C4-2B (cell line): ENCODE data around the gene ADAMTS13.
"Not testable (repeated sequence)": the region's sequence is repeated elsewhere in the genome, so short reads cannot be mapped to it uniquely, and the experiment has no call there.

Experiments used
- H3K27ac ChIP-seq: fragments of 450-650 bp; 2 replicates; pipeline ENCODE4 v1.5.1; 2017
- CTCF ChIP-seq: fragments of 450-650 bp; conservative IDR thresholded peaks from 2 replicates; pipeline ENCODE4 v1.5.1; 2017; ENCODE audit warnings: mild to moderate bottlenecking
- ZFX ChIP-seq: fragments of 450-650 bp; IDR thresholded peaks from 2 replicates; pipeline ENCODE4 v1.6.1; 2017

ADAMTS13 gene

GRCh38 chr9:133421615-133422542, at the start of gene ADAMTS13:
ADAMTS13 (plus strand) TSS chr9:133422367; CDS start chr9:133422444, 77 bp downstream.
- no peak within 1 kb of the TSS; the same call in 1 of the 2 replicates for H3K27ac ChIP-seq

GRCh38 chr9:133374612-133375115, 47.5 kb upstream of the ADAMTS13 start:
- H3K27ac ChIP-seq: peak overlapping the region; percentile 94

More at GRCh38 chr9:133421615-133422542, at the start of gene ADAMTS13:
- TF ChIP-seq CTCF (no peak), ZFX (no peak)

GRCh38 chr9:133375116-133375723, 46.9 kb upstream of the ADAMTS13 start:
- H3K27ac ChIP-seq: peak overlapping the region; percentile 94
- TF ChIP-seq CTCF (no peak), ZFX (no peak)

More at GRCh38 chr9:133374612-133375115, 47.5 kb upstream of the ADAMTS13 start:
- TF ChIP-seq ZFX (no peak), CTCF (no peak)

GRCh38 chr9:133375724-133376654, 46.2 kb upstream of the ADAMTS13 start, which contains the start of the genes STKLD1 and SURF4:
STKLD1 (plus strand) TSS chr9:133376366; CDS start chr9:133376474, 108 bp downstream.
SURF4 (minus strand) TSS chr9:133376060; CDS start chr9:133375969, 91 bp downstream.
- H3K27ac ChIP-seq: peak within 1 kb of the TSS; percentile 94
- TF ChIP-seq CTCF (no peak), ZFX (peak; percentile 97)

- H3K27ac ChIP-seq: not testable (repeated sequence)
These were observed 44.9 kb upstream of the ADAMTS13 start for GRCh38 chr9:133377280-133377679.

- no peak overlapping the region for H3K27ac ChIP-seq
- TF ChIP-seq CTCF (no peak), ZFX (no peak)
These were observed 44.4 kb upstream of the ADAMTS13 start for GRCh38 chr9:133377721-133378216.
